LHCN-M2 (cell line): ENCODE measurements around the gene UBE2H. TPM values are rescaled to one million over a fixed set of nuclear protein-coding genes. Genes with fewer than 3 reads are reported as not detected.

Experiments
- DNase-seq: peaks from one replicate; pipeline ENCODE4 v3.0.0-alpha.2; 2012; ENCODE audit warnings: low read depth
- total RNA-seq: library from RNA; depleted of rRNA; stranded (reverse); fragments of >200 nt; gene quantifications from 2 replicates; pipeline ENCODE4 v1.2.3, GENCODE V29; 2014; rRNA removed

Gene UBE2H
- total RNA-seq, 1 experiment from 2014 or later = 61.3 TPM

- no peak for DNase-seq
These were observed 165.8 kb downstream of the UBE2H start for GRCh38 chr7:129786825-129787563.

DNA sequence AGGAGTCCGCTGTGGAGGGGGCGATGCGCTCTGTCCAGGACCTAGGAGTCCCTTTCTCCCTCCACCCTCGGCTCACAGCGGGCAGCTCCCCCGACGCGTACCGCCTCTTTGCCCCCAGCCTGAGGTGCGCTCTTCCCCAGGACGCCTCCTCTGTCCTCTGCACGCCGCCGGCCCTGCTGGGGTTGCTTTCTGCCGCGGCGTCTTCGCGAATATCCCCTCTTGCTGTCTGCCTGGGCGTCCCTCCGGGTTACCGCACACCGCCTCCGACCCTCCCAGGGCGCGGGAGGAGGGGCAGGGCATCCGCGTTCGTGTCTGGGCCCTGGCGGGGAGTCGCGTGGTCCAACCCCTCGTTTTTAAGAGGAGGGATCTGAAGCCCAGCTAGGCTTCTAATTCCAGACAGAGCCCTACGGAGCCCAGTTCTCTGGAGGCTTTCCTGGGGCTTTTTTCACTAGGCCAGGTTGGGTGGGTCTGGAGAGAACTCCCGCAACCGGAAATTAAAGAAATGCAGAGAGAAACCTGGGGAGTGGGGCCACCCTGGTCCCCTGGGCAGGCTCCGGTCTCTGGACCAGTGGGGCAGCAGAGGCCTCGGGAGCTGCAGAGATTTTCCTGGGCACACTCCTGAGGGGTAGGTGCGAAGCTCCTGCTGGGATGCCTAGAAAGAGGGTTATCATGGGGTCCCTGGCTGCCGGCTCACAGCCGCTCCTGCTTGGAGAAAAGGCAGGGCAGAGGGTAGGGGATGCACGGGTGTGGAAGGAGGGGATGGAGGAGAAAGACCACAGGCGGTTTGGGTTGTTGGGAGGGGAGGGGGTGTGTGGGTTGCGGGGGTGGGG lies 166.9 kb downstream of the UBE2H start:
- DNase-seq = no peak

DNA sequence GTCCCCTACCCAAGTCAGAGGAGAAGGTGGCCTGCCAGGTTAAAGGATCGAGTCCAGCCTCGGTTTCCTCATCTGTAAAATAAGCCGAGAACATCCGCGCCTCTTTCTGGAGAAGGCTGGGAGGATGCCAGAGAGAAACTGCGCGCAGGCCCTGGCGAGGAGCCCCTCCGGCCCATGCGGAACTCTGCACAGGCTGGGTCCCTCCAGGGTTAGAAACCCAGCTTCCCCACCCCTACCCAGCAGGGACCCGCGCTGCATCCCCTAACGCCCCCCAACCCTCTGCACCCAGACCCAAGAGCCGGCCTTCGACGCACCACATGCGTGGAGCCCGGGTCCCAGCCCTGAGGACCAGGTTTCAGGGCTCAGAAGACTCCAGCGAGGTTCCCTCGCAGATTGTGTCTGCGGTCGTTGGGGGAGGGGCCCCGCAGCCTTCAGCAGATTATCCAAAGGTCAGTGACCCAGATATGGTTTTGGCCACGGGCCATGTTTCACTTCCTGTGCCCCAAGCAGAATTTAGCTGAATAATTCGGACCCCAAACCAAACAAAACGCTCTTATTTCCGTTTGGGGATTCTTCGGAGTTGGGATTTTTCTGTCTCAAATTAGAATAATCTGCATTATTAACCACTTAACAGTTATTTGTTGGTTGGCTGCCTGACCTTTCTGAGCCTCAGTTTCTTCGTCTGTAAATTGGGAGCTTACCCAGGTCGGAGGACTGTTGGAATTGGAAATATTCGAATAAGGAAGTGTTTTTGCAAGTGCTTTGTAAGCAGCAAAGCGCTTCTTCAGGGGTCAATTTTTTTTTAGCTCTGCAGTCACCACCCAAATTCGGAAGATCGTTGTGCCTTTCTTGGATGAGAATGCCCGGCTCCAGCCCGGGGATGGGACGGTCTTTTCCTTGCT lies 167.7 kb downstream of the UBE2H start:
- DNase-seq = no peak

DNA sequence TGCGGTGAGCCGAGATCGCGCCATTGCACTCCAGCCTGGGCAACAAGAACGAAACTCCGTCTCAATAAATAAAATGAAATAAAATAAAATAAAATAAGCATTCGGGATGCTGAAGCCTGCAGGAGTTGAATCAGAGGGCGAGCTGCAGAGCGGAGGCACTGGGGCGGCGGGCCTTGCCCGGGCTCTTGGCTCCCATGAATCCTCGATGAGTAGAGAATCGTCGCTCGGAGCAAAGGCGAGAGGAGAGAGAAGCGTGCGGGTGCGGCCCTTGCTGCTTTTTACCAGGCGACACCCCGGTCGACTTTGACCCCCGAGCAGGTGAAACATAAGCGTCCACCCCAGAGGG lies 168.3 kb downstream of the UBE2H start:
- DNase-seq = no peak

DNA sequence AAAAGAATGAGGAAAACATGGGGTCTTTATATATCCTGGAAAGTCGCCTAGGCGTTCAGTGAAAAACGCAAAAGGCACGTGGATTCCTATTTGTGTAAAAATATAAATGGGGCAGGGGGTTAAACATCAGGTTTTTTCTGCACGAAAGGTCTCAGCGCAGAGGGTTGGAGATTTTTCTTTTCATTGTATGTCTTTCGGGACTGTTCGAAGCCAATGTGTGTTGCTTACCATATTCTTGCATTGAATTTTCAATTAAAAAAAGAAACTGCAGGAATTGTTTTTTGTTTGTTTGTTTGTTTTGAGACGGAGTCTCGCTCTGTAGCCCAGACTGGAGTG lies 169.2 kb downstream of the UBE2H start:
- DNase-seq = no peak

- DNase-seq = no peak
These were observed 169.8 kb downstream of the UBE2H start for GRCh38 chr7:129782818-129783583.

GRCh38 chr7:129781928-129782817 lies 170.6 kb downstream of the UBE2H start:
- no peak for DNase-seq

- no peak for DNase-seq
These were observed 171.5 kb downstream of the UBE2H start for GRCh38 chr7:129780974-129781927.

Other genes starting within 250 kb of the UBE2H start
- gene ZC3HC1, start 98.4 kb upstream of the UBE2H start, total RNA-seq = 41.3 and 46.1 TPM in 2 replicates
- 18.6 and 22.8 TPM in 2 replicates for gene KLHDC10, start 117.6 kb upstream of the UBE2H start, total RNA-seq